ENCODE data around the gene CDK4.

DNA sequence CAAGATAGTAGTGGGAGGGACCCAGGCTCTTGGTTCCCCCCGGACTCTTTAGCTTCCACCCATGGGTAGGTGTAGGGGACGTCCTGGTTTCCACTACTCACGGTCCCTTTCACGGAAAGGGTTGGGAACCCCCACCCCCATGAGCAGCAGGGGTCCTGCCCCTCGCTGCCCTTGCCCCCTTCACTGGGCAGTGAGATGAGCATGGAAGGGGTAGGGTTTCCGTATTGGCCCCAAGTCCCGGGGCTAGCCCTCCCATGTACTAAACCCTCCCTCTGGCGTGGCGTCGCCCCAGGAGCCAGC, 26.3 kb downstream of the CDK4 start:
- TF ChIP-seq, protein P1, sequence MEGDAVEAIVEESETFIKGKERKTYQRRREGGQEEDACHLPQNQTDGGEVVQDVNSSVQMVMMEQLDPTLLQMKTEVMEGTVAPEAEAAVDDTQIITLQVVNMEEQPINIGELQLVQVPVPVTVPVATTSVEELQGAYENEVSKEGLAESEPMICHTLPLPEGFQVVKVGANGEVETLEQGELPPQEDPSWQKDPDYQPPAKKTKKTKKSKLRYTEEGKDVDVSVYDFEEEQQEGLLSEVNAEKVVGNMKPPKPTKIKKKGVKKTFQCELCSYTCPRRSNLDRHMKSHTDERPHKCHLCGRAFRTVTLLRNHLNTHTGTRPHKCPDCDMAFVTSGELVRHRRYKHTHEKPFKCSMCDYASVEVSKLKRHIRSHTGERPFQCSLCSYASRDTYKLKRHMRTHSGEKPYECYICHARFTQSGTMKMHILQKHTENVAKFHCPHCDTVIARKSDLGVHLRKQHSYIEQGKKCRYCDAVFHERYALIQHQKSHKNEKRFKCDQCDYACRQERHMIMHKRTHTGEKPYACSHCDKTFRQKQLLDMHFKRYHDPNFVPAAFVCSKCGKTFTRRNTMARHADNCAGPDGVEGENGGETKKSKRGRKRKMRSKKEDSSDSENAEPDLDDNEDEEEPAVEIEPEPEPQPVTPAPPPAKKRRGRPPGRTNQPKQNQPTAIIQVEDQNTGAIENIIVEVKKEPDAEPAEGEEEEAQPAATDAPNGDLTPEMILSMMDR (IDR thresholded peaks at IDR 0.05; ENCODE audit: low read length): no peak
- no peak for TF ChIP-seq EZH2 (IDR thresholded peaks at IDR 0.05; ENCODE audit: borderline replicate concordance, low read length)
